ENCODE data around the gene ANKHD1.

Gene ANKHD1

GRCh38 chr5:140401362-140402257 is at the start of gene ANKHD1:
Gene ANKHD1 (plus strand): TSS chr5:140401833. CDS start chr5:140401968, 135 bp downstream.
- peak; percentile 95 to 98 for DNase-seq

- no peak for DNase-seq
Observed at GRCh38 chr5:140355546-140355945, 46.1 kb upstream of the ANKHD1 start.

GRCh38 chr5:140356853-140357725 is 44.5 kb upstream of the ANKHD1 start:
- no peak for DNase-seq

- peak; percentile 20 to 70 for DNase-seq
Observed at GRCh38 chr5:140357726-140358093, 43.9 kb upstream of the ANKHD1 start.

GRCh38 chr5:140358738-140359310 is 42.8 kb upstream of the ANKHD1 start:
- DNase-seq: no peak

GRCh38 chr5:140360101-140360500 is 41.5 kb upstream of the ANKHD1 start, which contains the start of gene SLC4A9:
Gene SLC4A9 (plus strand): TSS chr5:140360194. CDS start chr5:140360237, 43 bp downstream.
- DNase-seq: no peak

GRCh38 chr5:140360681-140361479 is 40.8 kb upstream of the ANKHD1 start:
- no peak for DNase-seq

GRCh38 chr5:140361901-140362300 is 39.7 kb upstream of the ANKHD1 start:
- DNase-seq: no peak

- DNase-seq: no peak
Observed at GRCh38 chr5:140362311-140362710, 39.3 kb upstream of the ANKHD1 start.

GRCh38 chr5:140362875-140363630 is 38.6 kb upstream of the ANKHD1 start:
- peak; percentile 53 to 59 for DNase-seq

- no peak for DNase-seq
Observed at GRCh38 chr5:140363631-140364471, 37.8 kb upstream of the ANKHD1 start.

GRCh38 chr5:140364472-140364765 is 37.2 kb upstream of the ANKHD1 start:
- DNase-seq: no peak

GRCh38 chr5:140365282-140365681 is 36.4 kb upstream of the ANKHD1 start:
- no peak for DNase-seq

GRCh38 chr5:140365941-140366340 is 35.7 kb upstream of the ANKHD1 start:
- no peak for DNase-seq

- no peak for DNase-seq
Observed at GRCh38 chr5:140366589-140367255, 34.9 kb upstream of the ANKHD1 start.

- no peak for DNase-seq
Observed at GRCh38 chr5:140367256-140368013, 34.2 kb upstream of the ANKHD1 start.

- DNase-seq: no peak
Observed at GRCh38 chr5:140371356-140372151, 30.1 kb upstream of the ANKHD1 start.

- peak; percentile 5 to 18 for DNase-seq
Observed at GRCh38 chr5:140372971-140373487, 28.6 kb upstream of the ANKHD1 start.

Measured in NCI-H1930 (cell line).